Measurements from ENCODE around the gene SFT2D1. TPM values are rescaled to one million over a fixed set of nuclear protein-coding genes. Genes with fewer than 3 reads are reported as not detected.

SFT2D1 gene
- total RNA-seq, 4 donors from 2014 or later: 21.4 to 32.2 (median 26.1) TPM

DNA sequence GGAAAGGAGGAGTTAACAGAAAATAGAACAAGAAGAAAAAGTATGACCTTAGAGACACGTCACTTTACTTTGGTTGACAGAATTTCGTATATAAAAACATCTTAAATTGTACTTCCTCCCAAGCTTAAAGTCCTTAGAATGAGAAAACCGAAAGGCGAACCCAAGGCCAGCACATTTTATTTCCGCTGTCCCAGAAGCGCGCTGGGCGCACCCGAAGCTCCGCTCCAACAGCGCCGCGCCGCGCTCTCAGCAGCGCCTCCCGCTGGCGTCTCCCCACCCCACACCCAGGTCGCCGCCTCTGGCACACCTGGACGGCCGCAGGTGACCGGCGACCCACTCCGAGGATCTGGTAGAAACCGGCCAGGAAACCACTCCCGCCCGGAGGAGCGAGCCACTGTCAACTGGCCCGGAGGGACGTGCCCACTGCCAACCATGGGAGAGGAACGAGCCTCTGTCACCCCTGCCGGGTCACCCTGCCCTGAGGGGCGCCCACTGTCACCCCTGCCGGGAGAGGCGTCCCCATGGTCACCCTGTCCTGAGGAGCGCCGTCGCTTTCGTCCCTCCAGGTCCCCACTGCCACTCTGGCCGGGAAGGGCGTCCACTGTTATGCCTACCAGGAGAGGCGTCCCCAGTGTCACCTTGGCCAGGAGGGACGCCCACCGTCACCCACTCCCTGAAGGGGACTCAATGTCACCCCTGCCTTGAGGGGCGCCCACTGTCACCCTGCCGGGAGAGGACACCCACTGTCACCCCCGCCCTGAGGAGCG is 39.6 kb upstream of the SFT2D1 start:
- Histone ChIP-seq H3K27me3 (no peaks in the 10 kb centered on the region), H3K9me3 (no peaks in the 10 kb centered on the region), H3K4me3 (peak overlapping the region; percentile 63 to 69), H3K4me1 (peaks cover 0 to 37% (median 0%) of the 10 kb centered on the region in 3 donors), H3K27ac (peak overlapping the region; percentile 67 to 97 (median 94)), H3K36me3 (no peaks in the 10 kb centered on the region)
- WGBS, 2 donors (ENCODE audit: low coverage in 1 of 2): 1 to 7% methylated on average over 2 to 14 of the region's 49 CpGs
- ATAC-seq: peak; percentile 24
- TF ChIP-seq EP300 (IDR thresholded peaks at IDR 0.05): no peak
- TF ChIP-seq POLR2AphosphoS5 (IDR thresholded peaks at IDR 0.05): peak; percentile 47
- TF ChIP-seq, protein P1, sequence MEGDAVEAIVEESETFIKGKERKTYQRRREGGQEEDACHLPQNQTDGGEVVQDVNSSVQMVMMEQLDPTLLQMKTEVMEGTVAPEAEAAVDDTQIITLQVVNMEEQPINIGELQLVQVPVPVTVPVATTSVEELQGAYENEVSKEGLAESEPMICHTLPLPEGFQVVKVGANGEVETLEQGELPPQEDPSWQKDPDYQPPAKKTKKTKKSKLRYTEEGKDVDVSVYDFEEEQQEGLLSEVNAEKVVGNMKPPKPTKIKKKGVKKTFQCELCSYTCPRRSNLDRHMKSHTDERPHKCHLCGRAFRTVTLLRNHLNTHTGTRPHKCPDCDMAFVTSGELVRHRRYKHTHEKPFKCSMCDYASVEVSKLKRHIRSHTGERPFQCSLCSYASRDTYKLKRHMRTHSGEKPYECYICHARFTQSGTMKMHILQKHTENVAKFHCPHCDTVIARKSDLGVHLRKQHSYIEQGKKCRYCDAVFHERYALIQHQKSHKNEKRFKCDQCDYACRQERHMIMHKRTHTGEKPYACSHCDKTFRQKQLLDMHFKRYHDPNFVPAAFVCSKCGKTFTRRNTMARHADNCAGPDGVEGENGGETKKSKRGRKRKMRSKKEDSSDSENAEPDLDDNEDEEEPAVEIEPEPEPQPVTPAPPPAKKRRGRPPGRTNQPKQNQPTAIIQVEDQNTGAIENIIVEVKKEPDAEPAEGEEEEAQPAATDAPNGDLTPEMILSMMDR (IDR thresholded peaks at IDR 0.05): peak; percentile 65 to 92 (median 70)
- TF ChIP-seq POLR2A (IDR thresholded peaks at IDR 0.05): no peak

DNA sequence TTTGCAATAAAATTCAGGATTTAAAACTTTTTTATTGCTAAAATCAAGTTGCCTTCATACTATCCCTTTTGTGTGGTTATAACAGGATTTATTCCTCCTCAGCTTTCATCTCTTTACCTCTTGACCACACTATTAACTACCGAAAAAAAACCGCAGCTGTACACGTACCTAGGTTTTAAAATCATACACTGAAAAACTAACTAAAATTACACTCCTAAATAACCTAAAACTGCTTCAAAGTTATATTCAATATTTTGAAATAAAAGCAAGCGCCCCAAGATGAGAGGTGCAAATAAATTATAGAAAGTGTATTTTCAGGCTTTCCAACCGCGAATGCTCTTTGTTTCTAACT is 39.0 kb upstream of the SFT2D1 start:
- H3K4me1 ChIP-seq: peaks cover 0 to 37% (median 0%) of the 10 kb centered on the region in 3 donors
- peak overlapping the region in 3 of 4 donors; percentile 92 to 97 (median 95) for H3K27ac ChIP-seq
- ATAC-seq: no peak
- H3K9me3 ChIP-seq: no peaks in the 10 kb centered on the region
- no peaks in the 10 kb centered on the region for H3K36me3 ChIP-seq
- WGBS, 2 donors (ENCODE audit: low coverage in 1 of 2): 39 to 57% methylated on average over 6 of the region's 6 CpGs
- peak overlapping the region; percentile 63 to 69 for H3K4me3 ChIP-seq
- no peaks in the 10 kb centered on the region for H3K27me3 ChIP-seq
- TF ChIP-seq POLR2AphosphoS5 (IDR thresholded peaks at IDR 0.05) (no peak), POLR2A (IDR thresholded peaks at IDR 0.05) (no peak), EP300 (IDR thresholded peaks at IDR 0.05) (no peak)
- TF ChIP-seq, protein P1 (IDR thresholded peaks at IDR 0.05): no peak

DNA sequence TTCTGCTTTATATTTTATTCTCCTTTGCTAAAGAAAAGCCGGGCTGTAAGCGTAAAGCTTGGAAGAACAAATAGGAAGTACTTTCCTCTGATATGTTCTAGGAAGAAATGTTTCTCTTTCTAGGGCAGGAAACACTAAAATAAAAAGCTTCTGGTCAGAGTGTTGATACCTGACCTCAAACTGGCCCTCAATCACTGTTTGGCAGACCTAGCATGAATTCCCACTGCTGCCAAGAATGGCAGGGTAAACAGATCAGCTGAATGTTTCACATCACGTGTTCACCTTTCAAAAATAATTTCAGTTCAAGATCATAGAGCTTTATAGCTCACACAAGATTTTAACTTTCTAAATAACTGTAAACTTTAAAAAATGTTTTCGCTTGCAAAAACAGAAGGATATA is 37.5 kb upstream of the SFT2D1 start:
- Histone ChIP-seq H3K27ac (no peak overlapping the region), H3K9me3 (no peaks in the 10 kb centered on the region), H3K27me3 (no peaks in the 10 kb centered on the region), H3K4me1 (peaks cover 0 to 37% (median 0%) of the 10 kb centered on the region in 3 donors), H3K4me3 (no peak overlapping the region), H3K36me3 (no peaks in the 10 kb centered on the region)
- TF ChIP-seq, protein P1 (IDR thresholded peaks at IDR 0.05): no peak
- no peak for ATAC-seq
- WGBS, 2 donors (ENCODE audit: low coverage in 1 of 2): 69 to 75% methylated on average over 4 of the region's 4 CpGs

DNA sequence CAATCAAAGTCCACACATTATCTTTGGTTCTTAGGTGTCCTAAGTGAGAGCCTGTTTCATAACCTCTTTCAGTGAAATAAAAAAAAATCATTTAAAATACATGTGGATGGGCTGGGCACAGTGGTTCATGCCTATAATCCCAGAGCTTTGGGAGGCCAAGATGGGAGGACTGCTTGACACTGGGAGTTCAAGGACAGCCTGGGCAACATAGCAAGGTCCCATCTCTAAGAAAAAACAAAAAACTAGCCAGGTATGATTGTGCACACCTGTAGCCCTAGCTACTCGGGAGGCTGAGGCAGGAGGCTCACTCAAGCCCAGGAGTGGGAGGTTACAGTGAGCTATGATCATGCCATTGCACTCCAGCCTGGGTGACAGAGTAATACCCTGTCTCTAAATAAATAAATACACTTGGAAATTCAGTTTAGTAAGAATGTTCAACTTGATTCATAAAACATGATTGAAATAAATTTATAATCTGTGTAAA is 36.8 kb upstream of the SFT2D1 start:
- TF ChIP-seq EP300 (IDR thresholded peaks at IDR 0.05): no peak
- no peak for ATAC-seq
- H3K4me3 ChIP-seq: no peak overlapping the region
- no peaks in the 10 kb centered on the region for H3K36me3 ChIP-seq
- no peaks in the 10 kb centered on the region for H3K9me3 ChIP-seq
- 100% methylated on average over 1 of the region's 1 CpG for WGBS, 2 donors (ENCODE audit: low coverage in 1 of 2)
- H3K4me1 ChIP-seq: peaks cover 0 to 33% (median 0%) of the 10 kb centered on the region in 3 donors
- H3K27me3 ChIP-seq: no peaks in the 10 kb centered on the region
- no peak overlapping the region for H3K27ac ChIP-seq

DNA sequence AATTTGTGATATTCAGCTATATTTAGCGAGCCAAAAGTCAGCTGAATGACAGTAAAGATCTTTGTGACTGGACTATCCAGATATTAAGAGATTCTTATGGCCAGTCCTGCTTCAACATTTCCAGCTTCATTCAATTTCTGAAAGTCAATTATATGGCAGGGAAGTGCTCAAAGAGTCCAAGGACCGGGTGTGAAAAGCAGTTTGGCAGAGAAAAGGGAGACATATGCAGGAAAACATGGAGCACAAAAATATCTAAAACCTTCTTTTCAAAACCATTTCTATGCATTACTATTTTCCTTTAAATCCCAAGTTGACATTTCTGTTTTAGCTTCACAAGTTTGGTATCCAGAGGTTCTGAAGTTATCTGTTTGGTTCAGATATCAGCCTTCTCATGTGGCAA is 35.4 kb upstream of the SFT2D1 start:
- 0 to 50% methylated on average over 1 to 2 of the region's 2 CpGs for WGBS, 2 donors (ENCODE audit: low coverage in 1 of 2)
- no peak overlapping the region for H3K27ac ChIP-seq
- H3K27me3 ChIP-seq: no peaks in the 10 kb centered on the region
- H3K4me3 ChIP-seq: no peak overlapping the region
- no peak for TF ChIP-seq POLR2A (IDR thresholded peaks at IDR 0.05)
- TF ChIP-seq, protein P1 (IDR thresholded peaks at IDR 0.05): no peak
- TF ChIP-seq EP300 (IDR thresholded peaks at IDR 0.05): no peak
- no peak for TF ChIP-seq POLR2AphosphoS5 (IDR thresholded peaks at IDR 0.05)
- H3K36me3 ChIP-seq: no peaks in the 10 kb centered on the region
- no peak for ATAC-seq
- peaks cover 0 to 26% (median 0%) of the 10 kb centered on the region in 3 donors for H3K4me1 ChIP-seq
- H3K9me3 ChIP-seq: no peaks in the 10 kb centered on the region
